CD4-positive, alpha-beta T cell treated with Interleukin-6 at 100 ng/mL for 8 hours (primary cell): ENCODE measurements around the gene FETUB.
A peak's percentile ranks its signal among the peaks of the same experiment; 100 is the strongest.
"Not testable (repeated sequence)": the region's sequence is repeated elsewhere in the genome, so short reads cannot be mapped to it uniquely, and the experiment has no call there.

Experiments used
- DNase-seq: peaks from one replicate; pipeline ENCODE4 v3.0.0-alpha.2; 2020; ENCODE audit warnings: mixed read lengths, low spot score

Gene FETUB

DNA sequence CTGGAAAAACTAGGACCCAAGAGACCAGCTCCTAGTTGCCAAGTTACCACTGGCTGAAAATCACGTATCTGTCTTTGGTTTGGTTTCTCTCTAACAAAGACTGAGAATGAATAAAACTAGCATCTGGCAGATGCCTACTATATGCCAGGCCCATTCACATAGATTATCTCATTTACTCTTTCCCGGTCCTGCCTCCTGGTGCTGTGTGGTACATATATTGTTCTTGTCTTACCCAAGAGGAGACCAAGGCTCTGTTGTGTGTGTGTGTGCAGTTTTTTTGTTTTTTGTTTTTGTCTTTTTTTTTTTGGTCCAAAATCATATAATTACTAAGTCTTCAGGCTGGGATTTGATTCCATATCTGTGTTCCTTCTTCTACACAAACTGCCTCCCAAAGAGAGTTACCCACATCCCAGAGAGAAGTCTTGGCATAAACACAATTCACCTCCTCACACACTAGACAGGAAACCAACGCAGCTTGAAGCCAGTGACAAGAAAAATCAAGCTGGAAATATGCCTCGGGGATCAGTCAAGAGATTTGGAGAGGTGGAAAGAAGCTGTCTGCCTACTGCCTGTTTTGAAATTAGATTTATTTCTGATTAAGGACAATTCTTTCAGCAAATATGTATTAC, 26.4 kb upstream of the FETUB start:
- DNase-seq: no peak

DNA sequence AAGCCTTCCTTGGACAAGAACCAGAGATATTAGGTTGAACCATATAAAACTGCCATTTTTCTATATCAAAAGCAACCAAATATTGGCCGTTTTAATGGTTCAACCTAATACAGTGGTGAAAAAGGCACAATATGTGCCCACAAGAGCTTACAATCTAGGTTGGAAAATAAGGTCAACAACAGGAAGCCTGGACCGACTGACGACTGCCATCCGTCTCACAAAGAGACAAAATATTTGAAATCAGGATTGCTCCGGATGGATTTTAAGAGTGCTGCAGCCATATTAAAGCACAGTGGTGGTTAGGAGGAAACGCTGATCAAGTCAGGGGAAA, 26.0 kb upstream of the FETUB start:
- DNase-seq: no peak

DNA sequence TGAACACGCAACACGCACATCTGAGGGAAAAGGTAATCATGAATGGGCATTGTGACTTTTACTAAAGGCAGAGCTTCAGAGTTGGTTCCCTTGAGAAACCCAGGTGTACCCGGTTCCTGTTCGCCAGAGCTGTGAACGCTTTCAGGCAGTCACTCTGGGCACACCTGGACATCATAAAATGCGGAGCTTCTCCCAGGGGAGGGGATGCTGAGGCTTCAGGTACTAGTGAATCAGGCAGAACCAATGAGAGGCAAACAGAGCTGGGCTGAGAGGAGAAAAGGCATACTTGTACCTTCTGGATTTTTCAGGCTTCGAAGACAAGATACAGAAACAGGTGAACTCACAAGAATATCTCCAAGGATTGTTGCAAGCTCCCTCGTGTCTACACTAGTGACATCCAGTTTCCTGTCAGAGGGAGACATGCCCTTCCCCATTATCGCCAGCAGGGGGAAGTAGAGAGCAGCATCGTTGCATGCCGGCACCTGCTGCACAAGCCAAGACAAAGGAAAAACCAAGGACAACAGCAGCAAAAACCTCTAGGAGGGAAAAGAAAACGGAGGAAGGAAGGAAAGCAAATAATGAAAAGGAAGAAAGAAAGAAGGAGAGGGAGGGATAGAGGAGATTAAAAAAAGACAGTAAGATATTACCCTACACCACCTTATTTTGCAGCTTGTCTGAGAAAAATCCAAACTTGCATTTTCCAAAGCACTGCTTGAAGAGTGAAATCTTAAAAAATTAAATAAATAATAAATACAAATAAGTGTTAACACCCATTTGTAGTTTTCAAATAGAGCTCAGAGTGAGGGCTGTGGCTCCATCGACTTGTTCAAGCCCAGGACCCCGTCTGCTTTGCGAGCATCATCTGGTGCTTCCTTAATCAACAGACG, 25.4 kb upstream of the FETUB start:
- peak; percentile 74 for DNase-seq

DNA sequence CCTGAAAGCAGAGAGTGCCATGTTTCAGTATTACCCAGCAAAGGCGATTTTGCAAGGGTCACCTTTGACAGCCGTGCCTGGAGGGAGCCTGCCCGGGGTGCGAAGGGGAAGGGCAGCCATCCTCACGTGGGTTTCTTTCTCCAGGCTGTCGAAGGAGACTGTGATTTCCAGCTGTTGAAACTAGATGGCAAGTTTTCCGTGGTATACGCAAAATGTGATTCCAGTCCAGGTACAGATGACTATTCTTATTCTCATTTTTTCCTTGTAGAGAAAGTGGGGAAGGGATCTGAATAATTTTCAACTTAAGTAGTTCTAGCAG, 23.9 kb upstream of the FETUB start:
- no peak for DNase-seq

DNA sequence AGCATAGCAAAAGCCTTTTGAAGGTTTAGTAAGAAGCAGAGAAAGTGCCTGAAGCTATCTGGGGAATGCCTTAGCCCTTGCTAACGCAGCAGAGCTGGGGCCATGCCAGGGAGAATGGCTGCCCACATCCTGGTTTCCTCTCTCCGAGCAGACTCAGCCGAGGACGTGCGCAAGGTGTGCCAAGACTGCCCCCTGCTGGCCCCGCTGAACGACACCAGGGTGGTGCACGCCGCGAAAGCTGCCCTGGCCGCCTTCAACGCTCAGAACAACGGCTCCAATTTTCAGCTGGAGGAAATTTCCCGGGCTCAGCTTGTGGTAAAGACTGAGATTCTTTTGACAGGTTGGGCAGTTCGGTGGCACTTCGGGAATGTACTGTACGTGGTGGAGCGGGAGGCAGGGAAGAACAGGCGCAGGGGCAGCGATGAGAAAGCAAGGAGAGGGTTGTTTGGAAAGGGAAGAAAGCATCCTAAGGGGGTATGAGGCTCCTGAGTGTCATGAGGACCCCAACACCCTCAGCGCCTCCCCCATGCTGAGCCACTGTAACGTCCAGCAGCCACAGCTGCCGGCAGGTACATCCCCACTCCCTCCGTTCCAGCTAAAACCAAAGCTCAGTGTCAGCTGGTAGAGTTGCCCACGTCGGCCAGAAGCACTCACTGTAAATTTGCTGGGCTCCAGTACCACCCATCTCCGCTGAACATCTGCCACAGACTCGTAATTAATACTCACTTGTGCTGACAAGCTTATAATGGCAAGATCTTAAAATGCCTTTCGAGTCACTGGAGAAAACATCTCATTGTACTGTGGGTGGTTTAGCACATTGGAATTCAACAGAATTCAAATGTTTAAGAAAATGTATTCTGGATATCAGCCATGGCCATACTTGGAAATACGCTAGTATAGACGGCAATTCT, 22.9 kb upstream of the FETUB start:
- DNase-seq: peak; percentile 89

DNA sequence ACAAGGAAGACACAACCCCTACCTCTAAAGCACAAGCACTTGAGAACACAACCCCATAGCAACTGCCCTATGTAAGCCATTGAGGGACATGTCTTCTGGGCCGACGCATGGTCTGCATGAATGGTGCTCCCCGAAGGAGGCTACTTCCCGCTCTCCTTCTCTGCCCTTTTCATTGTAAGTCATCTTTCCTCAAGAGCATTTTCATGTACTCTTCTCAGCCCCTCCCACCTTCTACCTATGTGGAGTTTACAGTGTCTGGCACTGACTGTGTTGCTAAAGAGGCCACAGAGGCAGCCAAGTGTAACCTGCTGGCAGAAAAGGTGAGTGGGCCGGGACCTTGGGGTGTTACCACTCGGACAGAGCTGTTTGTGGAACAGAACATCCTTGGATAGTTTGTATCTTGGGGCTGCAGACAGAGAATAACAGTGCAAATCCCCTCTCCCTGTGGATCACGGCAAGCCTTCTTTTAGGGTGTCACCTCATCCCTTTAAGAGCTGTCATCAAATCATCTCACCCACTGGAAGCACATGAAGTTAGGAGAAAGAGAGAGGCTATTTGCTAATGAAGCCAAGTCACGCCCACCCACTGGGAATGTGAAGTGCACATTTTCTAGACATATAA, 21.8 kb upstream of the FETUB start:
- no peak for DNase-seq

DNA sequence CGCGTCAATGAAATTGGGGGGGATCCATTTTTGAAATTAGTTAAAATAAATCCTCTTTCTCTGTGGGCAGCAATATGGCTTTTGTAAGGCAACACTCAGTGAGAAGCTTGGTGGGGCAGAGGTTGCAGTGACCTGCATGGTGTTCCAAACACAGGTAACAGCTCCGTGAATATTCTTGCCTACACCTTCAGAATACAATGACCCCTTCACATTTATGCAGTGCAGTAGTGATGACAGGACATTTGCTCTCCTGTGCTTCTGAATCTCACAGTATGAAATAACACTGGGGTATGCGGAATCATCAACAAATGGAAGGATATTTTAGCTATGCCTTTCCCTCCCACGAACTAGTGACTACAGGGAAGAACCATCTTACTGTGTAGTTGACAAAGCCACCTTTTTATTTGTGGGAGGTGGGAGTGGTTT, 20.4 kb upstream of the FETUB start:
- DNase-seq: no peak

DNA sequence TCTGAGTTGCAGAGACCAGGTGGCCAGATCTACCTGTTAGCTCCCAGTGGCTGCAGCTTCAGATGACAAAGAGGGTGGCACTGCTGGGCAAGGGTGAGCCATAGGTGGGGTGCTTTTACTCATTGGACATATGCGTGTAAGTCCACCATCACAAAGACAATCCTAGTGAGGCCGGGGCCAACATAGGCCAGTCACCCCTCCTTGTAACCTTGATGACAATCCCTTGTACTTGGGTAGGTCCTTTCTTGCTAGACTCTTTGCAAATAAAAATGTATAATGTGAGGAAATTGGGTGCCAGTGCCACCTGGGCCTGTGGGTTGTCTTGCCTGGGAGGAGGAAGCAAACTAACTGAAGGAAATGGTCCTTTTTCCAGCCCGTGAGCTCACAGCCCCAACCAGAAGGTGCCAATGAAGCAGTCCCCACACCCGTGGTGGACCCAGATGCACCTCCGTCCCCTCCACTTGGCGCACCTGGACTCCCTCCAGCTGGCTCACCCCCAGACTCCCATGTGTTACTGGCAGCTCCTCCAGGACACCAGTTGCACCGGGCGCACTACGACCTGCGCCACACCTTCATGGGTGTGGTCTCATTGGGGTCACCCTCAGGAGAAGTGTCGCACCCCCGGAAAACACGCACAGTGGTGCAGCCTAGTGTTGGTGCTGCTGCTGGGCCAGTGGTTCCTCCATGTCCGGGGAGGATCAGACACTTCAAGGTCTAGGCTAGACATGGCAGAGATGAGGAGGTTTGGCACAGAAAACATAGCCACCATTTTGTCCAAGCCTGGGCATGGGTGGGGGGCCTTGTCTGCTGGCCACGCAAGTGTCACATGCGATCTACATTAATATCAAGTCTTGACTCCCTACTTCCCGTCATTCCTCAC, 19.7 kb upstream of the FETUB start:
- DNase-seq: no peak

DNA sequence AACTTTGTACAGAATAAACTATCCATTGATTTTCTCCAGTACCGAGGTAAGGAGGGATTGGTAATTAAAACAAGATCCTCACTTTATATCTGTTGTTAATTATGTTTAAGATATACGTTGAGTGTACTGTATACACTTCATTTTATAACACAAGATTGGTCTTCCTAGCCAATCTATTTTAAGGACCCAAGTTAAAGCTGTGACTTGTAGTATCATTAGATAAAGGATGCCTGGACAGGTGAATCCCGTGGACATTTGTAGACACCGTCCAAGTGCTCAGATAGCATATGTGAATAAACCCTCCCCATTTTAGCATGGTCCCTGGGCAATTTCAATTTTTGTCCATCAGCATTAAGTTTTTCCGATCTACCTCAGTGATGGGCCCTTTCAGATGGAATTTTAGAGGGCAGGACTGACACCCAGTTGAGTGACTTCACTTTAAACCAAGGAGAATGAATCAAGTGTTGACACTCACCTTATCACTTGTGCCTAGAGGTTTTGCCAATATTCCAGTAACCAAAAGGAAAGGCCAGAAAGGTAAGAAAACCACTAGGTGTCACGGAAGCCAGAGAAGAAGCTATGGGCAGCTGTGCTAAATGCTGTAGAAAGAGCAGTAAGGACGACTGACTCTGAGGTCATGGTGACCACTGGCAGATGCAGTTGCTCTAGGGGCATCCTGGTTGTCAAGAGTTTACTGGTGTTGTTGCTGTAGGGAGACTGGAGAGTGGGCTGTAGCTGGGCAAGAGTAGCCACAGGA, 18.1 kb upstream of the FETUB start:
- DNase-seq: no peak

DNA sequence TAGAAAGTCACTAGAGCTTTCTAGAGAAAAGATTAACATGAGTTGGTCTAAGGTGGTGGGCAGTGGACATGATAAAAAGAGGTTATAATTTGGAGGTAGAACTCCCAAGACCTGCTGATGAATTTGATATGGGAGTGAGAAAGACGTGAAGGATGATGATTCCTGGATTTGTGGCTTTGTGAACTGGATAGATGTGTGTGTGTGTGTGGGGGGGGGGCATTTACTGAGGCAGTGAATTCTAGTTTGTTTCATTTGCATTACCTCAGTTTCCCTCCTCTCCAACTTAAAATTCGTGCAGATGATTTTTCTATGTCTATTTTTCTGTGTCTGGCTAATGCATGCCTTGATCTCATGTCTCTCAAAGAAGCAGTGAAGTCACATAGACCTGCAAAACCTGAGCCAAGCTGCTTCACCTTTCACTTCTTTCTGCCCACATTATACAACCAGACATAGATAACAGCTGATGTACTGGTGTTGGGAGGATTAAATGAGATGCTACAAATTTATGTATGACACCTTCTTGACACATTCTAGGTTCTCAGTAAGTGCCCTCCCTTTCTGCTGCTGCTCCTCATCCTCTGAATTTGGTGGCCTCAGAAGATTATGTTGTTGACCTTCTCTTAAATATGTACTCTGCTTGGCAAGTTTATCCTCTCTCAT, 17.4 kb upstream of the FETUB start:
- no peak for DNase-seq

DNA sequence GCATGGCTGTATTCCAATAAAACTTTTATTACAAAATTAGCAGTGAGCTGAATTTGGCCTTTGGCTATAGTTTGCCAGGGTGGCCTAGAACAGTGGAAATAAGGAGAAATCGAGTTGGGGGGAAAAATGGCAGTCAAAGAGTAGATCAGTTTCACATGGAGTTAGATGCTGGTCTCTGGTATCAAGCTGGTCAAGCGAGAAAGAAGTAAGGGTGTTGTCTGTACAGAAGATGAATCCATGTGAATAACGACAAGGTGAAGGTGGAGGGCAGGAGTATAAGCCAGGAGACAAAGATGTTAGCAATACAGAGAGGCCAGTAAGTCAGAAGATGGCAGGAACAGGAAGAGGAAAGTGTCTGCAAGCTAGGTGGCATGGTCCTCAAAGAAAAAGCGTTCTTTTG, 15.6 kb upstream of the FETUB start:
- no peak for DNase-seq

DNA sequence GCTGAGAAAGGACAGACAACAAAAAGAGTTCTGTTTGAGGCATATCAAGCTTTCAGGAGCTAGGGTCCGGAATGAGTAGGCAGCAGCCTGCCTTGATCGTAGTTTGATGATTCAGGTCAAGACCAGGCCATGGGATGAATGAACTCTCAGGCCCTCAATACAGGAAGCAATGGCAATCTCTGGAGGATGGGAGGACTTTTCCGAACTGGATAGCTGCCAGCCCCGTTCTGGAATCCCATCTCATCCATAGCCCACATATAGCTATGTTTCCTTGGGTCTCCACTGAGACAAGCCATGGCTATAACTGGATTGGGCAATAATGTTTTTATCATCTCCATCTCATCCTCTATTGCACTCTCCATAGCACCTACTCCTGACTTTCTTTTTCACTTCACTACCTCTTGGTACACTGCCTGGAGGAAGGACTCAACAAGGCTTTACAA, 14.6 kb upstream of the FETUB start:
- DNase-seq: no peak

DNA sequence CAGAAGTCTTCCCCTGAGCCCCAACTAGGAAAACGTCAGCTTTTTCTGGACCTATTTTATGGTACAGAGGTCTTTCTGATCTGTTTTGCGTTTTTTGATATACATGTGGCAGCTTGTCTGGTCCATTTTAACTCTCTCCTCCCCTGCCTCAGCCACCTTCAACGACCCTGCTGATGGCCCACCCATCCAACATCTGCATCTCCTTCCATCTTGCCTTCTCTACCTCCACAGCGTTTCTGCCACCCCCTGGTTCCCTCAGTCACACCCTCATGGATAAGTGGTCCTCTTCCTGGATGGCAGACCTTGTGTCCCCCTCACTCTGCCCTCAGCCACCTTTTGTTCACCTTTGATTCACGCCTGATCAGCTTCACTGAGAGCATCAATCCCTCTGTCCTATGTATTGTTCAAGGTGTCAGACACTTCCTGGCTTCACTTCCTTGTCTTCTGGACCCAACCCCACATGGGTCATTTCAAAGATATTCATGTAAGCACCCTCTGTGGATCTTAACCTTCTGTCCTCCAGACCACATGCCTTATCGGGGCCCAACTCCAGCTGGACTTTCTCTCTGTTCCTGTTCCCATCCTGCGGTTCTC, 13.8 kb upstream of the FETUB start:
- DNase-seq: no peak

DNA sequence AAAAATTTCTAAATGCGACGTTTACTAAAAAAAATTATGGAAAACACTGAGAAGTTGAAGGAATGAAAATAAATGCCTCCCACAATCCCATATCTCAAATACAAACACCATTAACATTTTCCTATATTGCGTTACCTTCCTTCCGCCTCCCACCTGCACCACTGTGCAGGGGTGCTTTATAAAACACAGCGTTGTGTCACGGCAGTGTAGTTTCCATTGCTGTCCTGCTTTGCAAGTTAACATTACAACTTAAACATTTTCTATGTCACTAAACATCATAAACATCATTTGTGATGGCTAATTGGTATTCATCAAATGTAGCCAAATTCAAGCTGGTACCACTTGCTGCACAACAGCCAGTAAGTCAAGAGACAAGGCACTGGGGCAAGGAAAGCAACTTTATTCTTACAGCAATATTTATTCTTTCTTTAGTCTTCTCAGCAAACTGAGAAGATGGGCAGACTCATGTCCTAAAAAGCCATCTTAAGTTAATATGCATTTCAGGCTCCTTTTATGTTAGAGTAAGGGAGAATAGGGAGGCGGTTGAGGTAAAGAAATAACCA, 12.3 kb upstream of the FETUB start:
- DNase-seq: no peak

DNA sequence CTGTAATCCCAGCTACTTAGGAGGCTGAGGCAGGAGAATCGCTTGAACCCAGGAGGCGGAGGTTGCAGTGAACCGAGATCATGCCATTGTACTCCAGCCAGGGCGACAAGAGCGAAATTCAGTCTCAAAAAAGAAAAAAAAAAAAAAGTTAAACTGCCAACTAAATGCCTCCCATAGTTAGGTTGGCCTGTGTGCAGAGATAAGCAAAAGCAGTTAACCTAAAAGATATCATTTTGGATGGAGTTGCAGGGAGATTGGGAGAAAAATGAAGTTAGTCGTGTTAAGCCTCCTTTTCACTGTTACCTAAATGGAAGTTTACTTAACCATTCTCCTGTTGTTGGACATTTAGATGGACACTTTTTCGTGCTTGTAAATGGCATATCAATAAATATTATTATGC, 11.4 kb upstream of the FETUB start:
- no peak for DNase-seq

DNA sequence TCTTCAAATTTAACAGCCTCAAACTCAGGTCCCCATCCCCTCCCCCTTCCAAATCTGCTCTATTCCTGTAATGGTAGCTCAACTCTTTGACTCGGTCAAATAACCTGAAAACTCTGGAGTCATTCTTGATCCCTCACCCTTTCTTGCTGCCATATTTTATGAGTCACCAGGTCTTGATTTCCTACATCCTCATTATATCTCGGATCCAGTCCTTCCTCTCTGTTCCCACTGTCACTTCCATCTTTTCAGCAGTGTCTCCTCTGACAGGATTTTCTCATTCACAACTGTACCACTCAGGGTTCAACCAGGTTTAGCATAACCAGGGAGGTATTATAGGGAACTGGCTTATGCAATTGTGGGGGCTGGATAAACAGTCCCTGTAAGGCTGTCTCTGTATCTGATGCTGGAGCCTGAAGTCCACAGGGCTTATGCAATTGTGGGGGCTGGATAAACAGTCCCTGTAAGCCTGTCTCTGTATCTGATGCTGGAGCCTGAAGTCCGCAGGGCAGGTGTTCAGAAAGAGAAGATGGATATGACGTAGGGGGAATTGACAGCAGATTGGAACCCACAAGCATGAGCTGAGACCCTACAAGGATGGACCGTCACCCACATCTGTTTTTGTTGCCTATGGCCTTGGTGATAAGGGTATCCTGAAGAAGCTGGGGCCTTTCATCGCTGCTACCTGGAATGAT, 9.1 kb upstream of the FETUB start:
- DNase-seq: no peak

DNA sequence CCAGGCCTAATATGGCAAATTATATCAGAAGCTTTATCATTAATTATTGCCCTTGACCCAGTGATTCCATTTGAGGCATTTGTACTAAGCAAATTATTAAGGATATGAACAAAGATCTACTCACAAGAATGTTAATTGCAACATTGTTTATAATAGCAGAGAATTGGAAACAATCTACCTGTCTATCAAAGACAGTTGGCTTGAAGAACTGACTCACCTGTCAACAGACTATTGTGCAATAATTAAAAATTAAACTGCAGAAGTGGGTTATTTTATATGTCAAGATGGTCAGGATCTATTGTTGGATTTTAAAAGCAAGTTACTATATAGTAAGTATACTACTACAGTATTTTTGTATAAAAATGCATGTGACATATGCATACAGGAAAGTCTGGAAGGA, 6.7 kb upstream of the FETUB start:
- no peak for DNase-seq

DNA sequence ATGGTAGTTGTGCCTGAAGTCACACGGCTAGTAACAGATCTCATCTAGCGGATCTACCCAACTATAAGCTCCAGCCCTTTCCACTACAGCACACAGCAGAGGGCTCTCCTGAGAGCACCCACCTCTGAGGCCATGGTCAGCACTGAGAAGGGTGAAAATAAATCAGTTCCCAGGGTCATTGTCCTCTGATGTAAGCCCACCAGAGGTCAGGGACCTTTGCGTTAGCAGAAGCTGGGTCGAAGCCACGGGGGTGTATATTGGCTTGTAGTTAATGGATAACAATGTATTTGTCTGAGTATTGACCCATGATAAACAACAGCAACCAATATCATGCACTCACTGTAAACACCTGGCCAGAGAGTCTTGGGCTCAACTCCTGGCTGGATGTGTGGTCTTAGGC, 6.0 kb upstream of the FETUB start:
- DNase-seq: not testable (repeated sequence)

DNA sequence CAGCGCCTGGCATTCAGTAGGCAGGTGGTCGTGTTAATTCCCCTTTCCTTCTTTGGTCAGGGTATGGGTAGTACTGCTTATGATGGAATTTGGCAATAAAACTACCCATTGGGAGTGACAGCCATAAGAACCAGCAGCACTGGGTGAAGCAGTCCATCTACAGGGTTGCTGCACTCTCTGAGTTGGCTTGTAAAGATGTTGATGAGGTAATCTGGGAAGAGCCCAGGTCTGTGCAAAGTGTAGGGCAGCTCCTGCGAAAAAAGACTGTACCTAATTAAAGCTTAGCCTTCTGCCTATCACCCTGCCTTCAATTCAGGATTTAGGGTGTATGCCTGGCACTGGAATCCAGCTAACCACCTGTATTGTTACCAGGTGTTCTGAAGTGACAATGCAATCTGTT, 4.7 kb upstream of the FETUB start:
- DNase-seq: no peak
